MCF 10A (cell line): ENCODE data around the gene SNX10. TPM values are rescaled to one million over a fixed set of nuclear protein-coding genes. Genes with fewer than 3 reads are reported as not detected.

Experiments used
- BruUV-seq: library from RNA; stranded (reverse); fragments of 400-500 nt; replicated peaks from 2 replicates; lab custom pipeline; 2021; lab: Mats Ljungman, UMichigan
- CTCF ChIA-PET: fragments of 300-600 bp; sonication (Branson Sonifier 250); formaldehyde crosslinking; extraction: SDS; loops from one replicate; lab custom pipeline; 2021; ENCODE audit warnings: antibody characterized with exemption, inconsistent platforms; lab: Yijun Ruan, JAX
- POLR2A ChIA-PET: fragments of 300-600, 350-650 bp; sonication (Branson Sonifier 250); formaldehyde crosslinking; extraction: SDS; loops from one replicate; lab custom pipeline; 2020; ENCODE audit warnings: antibody characterized with exemption, inconsistent platforms; lab: Yijun Ruan, JAX
- DNase-seq: peaks from one replicate; pipeline ENCODE4 v3.0.0-alpha.2; 2018; ENCODE audit not compliant: unreplicated experiment
- H3K27ac Mint-ChIP-seq: one replicate; pipeline ENCODE4 v1.8.0; 2022; ENCODE audit warnings: mild to moderate bottlenecking, low read depth, mixed read lengths; ENCODE audit not compliant: unreplicated experiment
- H3K27me3 Mint-ChIP-seq: one replicate; pipeline ENCODE4 v1.8.0; 2022; ENCODE audit warnings: mixed read lengths; ENCODE audit not compliant: insufficient read depth, unreplicated experiment
- H3K36me3 Mint-ChIP-seq: one replicate; pipeline ENCODE4 v1.8.0; 2022; ENCODE audit warnings: mild to moderate bottlenecking, moderate library complexity, mixed read lengths; ENCODE audit not compliant: insufficient read depth, unreplicated experiment
- H3K4me1 Mint-ChIP-seq: one replicate; pipeline ENCODE4 v1.8.0; 2022; ENCODE audit warnings: mixed read lengths; ENCODE audit not compliant: insufficient read depth, unreplicated experiment
- H3K4me3 Mint-ChIP-seq: one replicate; pipeline ENCODE4 v1.8.0; 2022; ENCODE audit warnings: mild to moderate bottlenecking, moderate library complexity, mixed read lengths; ENCODE audit not compliant: unreplicated experiment
- H3K9me3 Mint-ChIP-seq: one replicate; pipeline ENCODE4 v1.8.0; 2022; ENCODE audit warnings: mixed read lengths; ENCODE audit not compliant: unreplicated experiment
- intact Hi-C: fragments of 100-400 bp; cut with micrococcal nuclease; formaldehyde crosslinking; loops from 2 replicates; pipeline ENCODE4 v1.14.1; 2022
- total RNA-seq: library from RNA; stranded (reverse); gene quantifications from 2 replicates; pipeline ENCODE4 v1.2.3, GENCODE V29; 2022
- TF ChIP-seq, protein P1 (sequence below): fragments of 200-600 bp; IDR thresholded peaks from one replicate; pipeline ENCODE4 v1.8.0; 2022; ENCODE audit warnings: antibody characterized with exemption, mild to moderate bottlenecking; ENCODE audit not compliant: unreplicated experiment

Gene SNX10
- total RNA-seq, 1 experiment from 2014 or later, result 7.1 TPM

DNA sequence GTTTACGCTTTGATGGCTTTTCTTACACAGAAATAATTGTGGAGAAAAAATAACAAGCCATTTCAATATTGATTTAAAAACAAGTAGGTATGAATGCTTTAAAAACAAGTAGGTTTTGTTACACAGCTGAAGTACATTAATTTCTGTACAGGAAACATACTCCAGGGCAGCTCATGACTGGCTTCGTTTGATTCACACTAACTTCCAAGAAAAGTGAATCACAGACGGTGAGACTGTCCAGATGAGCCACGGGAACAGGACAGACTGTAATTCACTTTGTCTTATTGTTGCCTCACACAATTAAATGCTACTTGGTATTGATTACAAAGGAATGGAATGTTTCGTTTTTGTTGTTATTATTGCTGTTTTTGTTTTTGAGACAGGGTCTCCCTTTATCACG, 26.6 kb upstream of the SNX10 start:
- ChIA-PET CTCF (interaction anchor here (0.8 to 1.6 kb wide), 2 partner anchors 20 to 65 kb away, joined by 4 to 5 read pairs; no protein-coding TSS in a partner anchor), POLR2A (interaction anchor here (0.6 to 0.7 kb wide), 2 partner anchors 12 to 84 kb away, joined by 3 to 4 read pairs; no protein-coding TSS in a partner anchor)
- TF ChIP-seq, protein P1, sequence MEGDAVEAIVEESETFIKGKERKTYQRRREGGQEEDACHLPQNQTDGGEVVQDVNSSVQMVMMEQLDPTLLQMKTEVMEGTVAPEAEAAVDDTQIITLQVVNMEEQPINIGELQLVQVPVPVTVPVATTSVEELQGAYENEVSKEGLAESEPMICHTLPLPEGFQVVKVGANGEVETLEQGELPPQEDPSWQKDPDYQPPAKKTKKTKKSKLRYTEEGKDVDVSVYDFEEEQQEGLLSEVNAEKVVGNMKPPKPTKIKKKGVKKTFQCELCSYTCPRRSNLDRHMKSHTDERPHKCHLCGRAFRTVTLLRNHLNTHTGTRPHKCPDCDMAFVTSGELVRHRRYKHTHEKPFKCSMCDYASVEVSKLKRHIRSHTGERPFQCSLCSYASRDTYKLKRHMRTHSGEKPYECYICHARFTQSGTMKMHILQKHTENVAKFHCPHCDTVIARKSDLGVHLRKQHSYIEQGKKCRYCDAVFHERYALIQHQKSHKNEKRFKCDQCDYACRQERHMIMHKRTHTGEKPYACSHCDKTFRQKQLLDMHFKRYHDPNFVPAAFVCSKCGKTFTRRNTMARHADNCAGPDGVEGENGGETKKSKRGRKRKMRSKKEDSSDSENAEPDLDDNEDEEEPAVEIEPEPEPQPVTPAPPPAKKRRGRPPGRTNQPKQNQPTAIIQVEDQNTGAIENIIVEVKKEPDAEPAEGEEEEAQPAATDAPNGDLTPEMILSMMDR, result no peak
- Mint-ChIP-seq H3K4me3 (no peak overlapping the region), H3K27me3 (no peaks in the 10 kb centered on the region), H3K4me1 (peaks cover 16% of the 10 kb centered on the region), H3K9me3 (no peaks in the 10 kb centered on the region), H3K27ac (no peak overlapping the region), H3K36me3 (no peaks in the 10 kb centered on the region)
- DNase-seq, result peak; percentile 19
- intact Hi-C loops, result no loop called here
- BruUV-seq, result no TSS peak

DNA sequence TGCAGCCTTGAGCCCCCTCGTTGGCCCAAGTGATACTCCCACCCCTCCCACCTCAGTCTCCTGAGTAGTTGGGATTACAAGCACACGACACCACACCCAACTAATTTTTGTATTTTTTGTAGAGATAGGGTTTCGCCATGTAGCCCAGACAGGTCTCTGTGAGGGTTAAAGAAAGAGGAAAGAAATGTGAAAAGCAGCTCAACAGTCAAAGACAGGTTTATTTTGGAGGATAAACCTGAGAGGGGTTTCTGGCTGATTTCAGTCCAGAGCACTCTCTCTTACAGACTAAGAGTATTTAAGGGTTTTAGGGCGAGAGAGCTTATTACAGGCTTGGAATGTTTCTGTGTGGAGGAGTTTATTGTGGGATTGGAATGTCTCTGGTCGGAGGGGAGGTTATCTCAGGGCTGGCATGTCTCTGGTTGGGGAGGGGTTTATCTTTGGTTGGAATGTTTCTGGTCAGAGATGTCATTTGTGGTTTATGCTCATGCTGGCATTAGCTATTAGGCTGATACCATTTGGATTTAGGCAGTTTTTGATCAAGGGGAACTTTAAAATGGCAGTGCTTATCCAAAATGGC, 26.1 kb upstream of the SNX10 start:
- ChIA-PET POLR2A (interaction anchor here (0.7 kb wide), 1 partner anchor 84 kb away, joined by 3 read pairs; no protein-coding TSS in a partner anchor), CTCF (no interaction called here)
- no TSS peak for BruUV-seq
- intact Hi-C loops, result no loop called here
- Mint-ChIP-seq H3K9me3 (no peaks in the 10 kb centered on the region), H3K4me3 (no peak overlapping the region), H3K27ac (no peak overlapping the region), H3K27me3 (no peaks in the 10 kb centered on the region), H3K36me3 (no peaks in the 10 kb centered on the region), H3K4me1 (peaks cover 16% of the 10 kb centered on the region)
- no peak for DNase-seq
- TF ChIP-seq, protein P1, result no peak

GRCh38 chr7:26267601-26268166, 24.0 kb upstream of the SNX10 start:
- intact Hi-C loops, result no loop called here
- TF ChIP-seq, protein P1, result no peak
- peaks cover 16% of the 10 kb centered on the region for H3K4me1 Mint-ChIP-seq
- no peak overlapping the region for H3K4me3 Mint-ChIP-seq
- ChIA-PET POLR2A (interaction anchor here (1.0 kb wide), 1 partner anchor 76 kb away, joined by 4 read pairs; no protein-coding TSS in a partner anchor), CTCF (interaction anchor here (0.7 kb wide), 1 partner anchor 28 kb away, joined by 3 read pairs; no protein-coding TSS in a partner anchor)
- no peaks in the 10 kb centered on the region for H3K36me3 Mint-ChIP-seq
- no TSS peak for BruUV-seq
- DNase-seq, result no peak
- no peak overlapping the region for H3K27ac Mint-ChIP-seq
- no peaks in the 10 kb centered on the region for H3K9me3 Mint-ChIP-seq
- H3K27me3 Mint-ChIP-seq, result no peaks in the 10 kb centered on the region

DNA sequence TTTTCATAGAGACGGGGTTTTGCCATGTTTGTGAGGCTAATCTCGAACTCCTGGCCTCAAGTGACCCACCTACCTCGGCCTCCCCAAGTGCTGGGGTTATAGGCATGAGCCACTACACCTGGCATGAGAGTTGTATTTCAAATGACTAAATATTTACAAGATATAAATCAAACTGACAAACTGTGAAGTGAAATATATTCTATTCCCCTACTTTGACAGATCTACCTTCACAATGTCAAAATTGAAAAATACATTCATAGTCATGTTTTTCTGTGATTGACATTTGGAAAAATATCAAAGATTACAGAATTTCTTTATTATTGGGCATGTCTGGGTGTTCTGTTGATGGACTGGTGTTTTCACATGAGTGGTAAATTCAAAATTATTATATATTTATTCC, 16.4 kb upstream of the SNX10 start:
- no TSS peak for BruUV-seq
- Mint-ChIP-seq H3K36me3 (no peaks in the 10 kb centered on the region), H3K27ac (no peak overlapping the region), H3K4me1 (no peaks in the 10 kb centered on the region), H3K4me3 (no peak overlapping the region), H3K9me3 (no peaks in the 10 kb centered on the region), H3K27me3 (no peaks in the 10 kb centered on the region)
- TF ChIP-seq, protein P1, result no peak
- POLR2A ChIA-PET, result interaction anchor here (0.6 to 0.7 kb wide), 2 partner anchors 72 to 235 kb away, joined by 3 to 4 read pairs; no protein-coding TSS in a partner anchor
- no peak for DNase-seq
- intact Hi-C loops, result loop anchor here (5.0 kb wide), 1 partner anchor 392 kb away; no protein-coding TSS in a partner anchor
- CTCF ChIA-PET, result no interaction called here
